ENCODE data around the gene DAD1.

DNA sequence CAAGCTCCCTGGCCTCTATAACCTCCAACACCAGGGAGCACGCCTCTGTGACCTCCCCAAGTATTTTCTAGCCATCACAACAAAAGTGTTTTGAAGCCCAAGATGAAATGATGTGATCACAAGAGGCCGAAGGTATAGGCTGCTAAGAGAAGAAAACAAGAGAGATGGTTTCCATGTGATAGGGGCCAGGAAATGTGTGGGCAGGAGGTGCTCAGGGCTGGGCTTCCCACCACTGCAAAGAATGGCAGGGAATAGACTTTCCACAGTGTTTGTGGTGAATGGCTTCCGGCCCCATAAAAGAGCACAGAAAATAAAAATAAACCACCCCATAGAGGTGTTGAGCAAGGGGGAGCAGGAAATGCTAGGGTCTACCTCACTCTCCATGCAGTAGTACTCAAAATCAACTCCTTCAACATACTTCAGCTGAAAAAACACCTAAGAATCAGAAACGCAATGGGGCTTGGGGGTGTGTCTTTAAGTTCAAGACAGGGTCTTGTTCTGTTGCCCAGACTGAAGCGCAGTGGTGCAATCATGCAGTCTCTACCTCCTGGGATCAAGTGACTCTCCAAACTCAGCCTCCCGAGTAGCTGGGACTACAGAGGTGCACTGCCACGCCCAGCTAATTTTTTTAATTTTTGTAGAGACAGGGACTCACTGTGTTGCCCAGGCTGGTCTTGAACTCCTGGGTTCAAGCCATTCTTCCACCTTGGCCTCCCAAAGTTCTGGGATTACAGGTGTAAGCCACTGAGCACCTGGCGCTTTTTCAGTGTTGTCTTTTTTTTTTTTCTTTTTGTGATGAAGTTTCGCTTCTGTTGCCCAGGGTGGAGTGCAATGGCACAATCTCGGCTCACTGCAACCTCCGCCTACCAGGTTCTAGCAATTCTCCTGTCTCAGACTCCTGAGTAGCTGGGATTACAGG, 27.1 kb downstream of the DAD1 start:
- no peak for TF ChIP-seq CTCF (IDR thresholded peaks at IDR 0.05)
- no peak for TF ChIP-seq POLR2A (IDR thresholded peaks at IDR 0.05)

All from adrenal gland (tissue), 5 donors.